A549 treated with dexamethasone at 1 μM for 4 hours (cell line): ENCODE results near the gene FBN2. TPM values are rescaled to one million over a fixed set of nuclear protein-coding genes. Genes with fewer than 3 reads are reported as not detected.

Experiments
- total RNA-seq: library from RNA; stranded (reverse); fragments of 200-300 nt; extraction: Qiagen RNA extraction; gene quantifications from 5 replicates; pipeline ENCODE4 v1.2.3, GENCODE V29; 2022

The FBN2 gene
- total RNA-seq = 13.1 to 25.2 TPM (median 22.5 TPM) in 5 replicates

DNA sequence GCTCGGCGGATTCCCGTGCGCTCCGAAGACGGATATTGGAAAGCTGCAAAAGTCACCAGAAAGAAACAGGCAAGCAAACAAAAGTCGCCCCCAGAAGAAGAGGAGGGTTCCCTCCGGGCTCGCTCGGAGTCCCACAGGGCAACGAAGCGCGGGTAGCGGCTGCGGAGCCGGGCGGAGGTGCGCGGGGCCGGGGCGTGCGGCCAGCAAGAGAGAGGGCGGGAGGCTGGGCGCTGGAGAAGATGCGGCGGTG, at the start of gene FBN2:
TSS of gene FBN2 (minus strand) at position 246 of the 250 bp plus-strand sequence. CDS start 642 bp downstream, outside the sequence.

